IMR-90 (cell line): ENCODE measurements around the gene GMPPA. TPM values are rescaled to one million over a fixed set of nuclear protein-coding genes. Genes with fewer than 3 reads are reported as not detected.
A peak's percentile ranks its signal among the peaks of the same experiment; 100 is the strongest.

ENCODE experiments used
- ATAC-seq: fragments of 200-7000 bp; cut with Tn5 transposase; 2 replicates; pipeline ENCODE4 v1.9.1; 2020; ENCODE audit warnings: low read depth, mild to moderate bottlenecking, moderate library complexity
- BruUV-seq: library from RNA; stranded (reverse); fragments of 400-500 nt; replicated peaks from 2 replicates; lab custom pipeline; 2021; lab: Mats Ljungman, UMichigan
- CTCF ChIA-PET: fragments of 300-600 bp; formaldehyde crosslinking; extraction: SDS; loops from one replicate; lab custom pipeline; 2021; ENCODE audit warnings: antibody characterized with exemption; lab: Yijun Ruan, JAX
- POLR2A ChIA-PET: fragments of 300-600 bp; sonication (Branson Sonifier 250); formaldehyde crosslinking; loops from one replicate; lab custom pipeline; 2022; ENCODE audit warnings: antibody characterized with exemption; ENCODE audit not compliant: unreplicated experiment; lab: Charles Lee
- DNase-seq: peaks from one replicate; pipeline ENCODE4 v3.0.0; 2013
- H2AFZ ChIP-seq: replicated peaks from 2 replicates; pipeline ENCODE3; 2013; ENCODE audit warnings: low read length, mild to moderate bottlenecking; ENCODE audit not compliant: poor library complexity
- H2AK5ac ChIP-seq: 2 replicates; pipeline ENCODE4 v1.6.1; 2013; ENCODE audit warnings: low read depth, low read length, inconsistent platforms
- H2AK9ac ChIP-seq: replicated peaks from 2 replicates; pipeline ENCODE3; 2013; ENCODE audit warnings: mild to moderate bottlenecking, low read depth, low read length, moderate library complexity; ENCODE audit not compliant: poor library complexity
- H2BK120ac ChIP-seq: 2 replicates; pipeline ENCODE4 v1.6.1; 2013; ENCODE audit warnings: low read depth, low read length, inconsistent platforms
- H2BK15ac ChIP-seq: 3 replicates; pipeline ENCODE4 v1.6.1; 2013; ENCODE audit warnings: low read depth, low read length, inconsistent platforms
- H2BK20ac ChIP-seq: 2 replicates; pipeline ENCODE4 v1.6.1; 2013; ENCODE audit warnings: low read depth, mild to moderate bottlenecking, inconsistent platforms, low read length, moderate library complexity
- H2BK5ac ChIP-seq: 2 replicates; pipeline ENCODE4 v1.6.1; 2013; ENCODE audit warnings: mild to moderate bottlenecking, low read depth, low read length, inconsistent platforms; ENCODE audit not compliant: poor library complexity, severe bottlenecking
- H3K14ac ChIP-seq: replicated peaks from 2 replicates; pipeline ENCODE4 v1.6.1; 2013; ENCODE audit warnings: low read depth, low read length, inconsistent platforms
- H3K18ac ChIP-seq: 2 replicates; pipeline ENCODE4 v1.6.1; 2013; ENCODE audit warnings: low read depth, low read length, control low read depth
- H3K23ac ChIP-seq: 2 replicates; pipeline ENCODE4 v1.6.1; 2013; ENCODE audit warnings: low read depth, low read length, inconsistent platforms
- H3K27ac ChIP-seq: 2 replicates; pipeline ENCODE4 v1.5.1; 2013; ENCODE audit warnings: mild to moderate bottlenecking, control low read depth, low read length; ENCODE audit not compliant: insufficient read depth
- H3K27me3 ChIP-seq: 2 replicates; pipeline ENCODE4 v1.6.1; 2013; ENCODE audit warnings: low read length; ENCODE audit not compliant: control insufficient read depth, insufficient read depth
- H3K36me3 ChIP-seq: 2 replicates; pipeline ENCODE4 v1.6.1; 2013; ENCODE audit warnings: low read length, mixed read lengths; ENCODE audit not compliant: control insufficient read depth, insufficient read depth
- H3K4ac ChIP-seq: 2 replicates; pipeline ENCODE4 v1.6.1; 2013; ENCODE audit warnings: low read depth, low read length, inconsistent platforms
- H3K4me1 ChIP-seq: 2 replicates; pipeline ENCODE4 v1.6.1; 2013; ENCODE audit warnings: low read length, mixed read lengths; ENCODE audit not compliant: control insufficient read depth, insufficient read depth
- H3K4me2 ChIP-seq: 2 replicates; pipeline ENCODE4 v1.6.1; 2013; ENCODE audit warnings: low read depth, mild to moderate bottlenecking, control low read depth, low read length, moderate library complexity
- H3K4me3 ChIP-seq: 2 replicates; pipeline ENCODE4 v1.5.1; 2013; ENCODE audit warnings: low read depth, mild to moderate bottlenecking, control low read depth, low read length, moderate library complexity; ENCODE audit not compliant: insufficient read depth
- H3K56ac ChIP-seq: 2 replicates; pipeline ENCODE4 v1.6.1; 2013; ENCODE audit warnings: low read length, inconsistent platforms; ENCODE audit not compliant: insufficient read depth; ENCODE audit errors: extremely low read depth
- H3K79me1 ChIP-seq, 2 experiments: 2 replicates each; pipeline ENCODE4 v1.6.1; 2013; ENCODE audit warnings: low read length in 2 of 2, inconsistent platforms in 1 of 2, low read depth in 1 of 2
- H3K9ac ChIP-seq: 2 replicates; pipeline ENCODE4 v1.6.1; 2013; ENCODE audit warnings: low read depth, low read length, control low read depth
- H3K9me1 ChIP-seq: 2 replicates; pipeline ENCODE4 v1.6.1; 2013; ENCODE audit warnings: low read length, inconsistent platforms; ENCODE audit not compliant: insufficient read depth
- H3K9me3 ChIP-seq: 2 replicates; pipeline ENCODE4 v1.6.1; 2013; ENCODE audit warnings: low read length; ENCODE audit not compliant: control insufficient read depth, insufficient read depth
- H4K20me1 ChIP-seq: 2 replicates; pipeline ENCODE4 v1.6.1; 2013; ENCODE audit warnings: low read length, inconsistent platforms; ENCODE audit not compliant: insufficient read depth
- H4K5ac ChIP-seq: 2 replicates; pipeline ENCODE4 v1.6.1; 2013; ENCODE audit warnings: mild to moderate bottlenecking, low read depth, low read length, control low read depth
- H4K8ac ChIP-seq, 2 experiments: 2 replicates each; pipeline ENCODE4 v1.6.1; 2013; ENCODE audit warnings: low read depth in 2 of 2, low read length in 2 of 2, control low read depth in 1 of 2, inconsistent platforms in 1 of 2
- H4K91ac ChIP-seq: 2 replicates; pipeline ENCODE4 v1.6.1; 2013; ENCODE audit warnings: low read depth, low read length, inconsistent platforms; ENCODE audit not compliant: insufficient read depth
- CHD1 ChIP-seq: IDR thresholded peaks from 2 replicates; pipeline ENCODE4 v1.6.1; 2012; ENCODE audit warnings: low read depth, low read length, improper control_type of control experiment
- MAZ ChIP-seq: IDR thresholded peaks from 2 replicates; pipeline ENCODE4 v1.6.1; 2012; ENCODE audit warnings: low read depth, mild to moderate bottlenecking, low read length, improper control_type of control experiment, moderate library complexity, borderline replicate concordance
- MXI1 ChIP-seq: IDR thresholded peaks from 2 replicates; pipeline ENCODE4 v1.6.1; 2012; ENCODE audit warnings: low read depth, mild to moderate bottlenecking, low read length, moderate library complexity, borderline replicate concordance
- POLR2A ChIP-seq: IDR thresholded peaks from 2 replicates; pipeline ENCODE4 v1.6.1; 2012; ENCODE audit warnings: mild to moderate bottlenecking, low read depth, low read length
- RAD21 ChIP-seq: IDR thresholded peaks from 2 replicates; pipeline ENCODE4 v1.6.1; 2012; ENCODE audit warnings: low read length, improper control_type of control experiment
- RCOR1 ChIP-seq: IDR thresholded peaks from 2 replicates; pipeline ENCODE4 v1.6.1; 2012; ENCODE audit warnings: mild to moderate bottlenecking, low read length, improper control_type of control experiment; ENCODE audit not compliant: insufficient replicate concordance
- RFX5 ChIP-seq: IDR thresholded peaks from 2 replicates; pipeline ENCODE4 v1.8.0; 2012; ENCODE audit warnings: low read depth, mild to moderate bottlenecking, low read length, moderate library complexity
- SMC3 ChIP-seq: fragments of 150-350 bp; IDR thresholded peaks from 2 replicates; pipeline ENCODE4 v1.6.1; 2016; ENCODE audit warnings: low read depth, mild to moderate bottlenecking, antibody characterized with exemption, low read length, moderate library complexity
- WGBS, 2 experiments: methylation state at CpG; one replicate each; pipeline versions ENCODE4 v1.1.5 to v1.1.7; 2013; ENCODE audit warnings: missing lambda C conversion rate in 2 of 2; ENCODE audit not compliant: insufficient read length in 1 of 2; ENCODE audit errors: extremely low coverage in 2 of 2; 5-methylcytosine and 5-hydroxymethylcytosine counted together
- dilution Hi-C: fragments of 300-500 bp; cut with HindIII; formaldehyde crosslinking; loops from one replicate; pipeline ENCODE4 v1.14.3; 2018; ENCODE audit warnings: low sequenced_read_pairs; ENCODE audit not compliant: unreplicated experiment
- in situ Hi-C: fragments of 300-500 bp; cut with MboI; formaldehyde crosslinking; loops from 3 replicates; pipeline ENCODE4 v1.14.3; 2019; ENCODE audit warnings: low sequenced_read_pairs, inconsistent platforms, mixed read lengths
- intact Hi-C: fragments of 100-400 bp; cut with micrococcal nuclease; formaldehyde crosslinking; loops from 2 replicates; pipeline ENCODE4 v1.10.0; 2022
- polyA plus RNA-seq, 3 experiments: library from polyadenylated mRNA; depleted of rRNA; stranded (reverse); fragments of >200 nt; gene quantifications; 2 replicates each; pipeline ENCODE4 v1.2.3, GENCODE V29; 2012; ENCODE audit warnings: low replicate concordance in 1 of 3
- total RNA-seq: library from RNA; depleted of rRNA; stranded (reverse); fragments of >200 nt; gene quantifications from 2 replicates; pipeline ENCODE4 v1.2.3, GENCODE V29; 2012
- TF ChIP-seq, protein P1 (sequence below): fragments of 150-350 bp; IDR thresholded peaks from 2 replicates; pipeline ENCODE4 v1.6.1; 2016; ENCODE audit warnings: low read depth, mild to moderate bottlenecking, low read length, moderate library complexity, borderline replicate concordance
- TF ChIP-seq, protein P2 (sequence below): conservative IDR thresholded peaks from 2 replicates; pipeline ENCODE4 v1.5.1; 2012; ENCODE audit warnings: mild to moderate bottlenecking, low read depth, low read length, improper control_type of control experiment

GMPPA gene
- total and polyA plus RNA-seq, 2 of the 4 experiments (the other 2 are of a cell fraction): 103 to 134 TPM

DNA sequence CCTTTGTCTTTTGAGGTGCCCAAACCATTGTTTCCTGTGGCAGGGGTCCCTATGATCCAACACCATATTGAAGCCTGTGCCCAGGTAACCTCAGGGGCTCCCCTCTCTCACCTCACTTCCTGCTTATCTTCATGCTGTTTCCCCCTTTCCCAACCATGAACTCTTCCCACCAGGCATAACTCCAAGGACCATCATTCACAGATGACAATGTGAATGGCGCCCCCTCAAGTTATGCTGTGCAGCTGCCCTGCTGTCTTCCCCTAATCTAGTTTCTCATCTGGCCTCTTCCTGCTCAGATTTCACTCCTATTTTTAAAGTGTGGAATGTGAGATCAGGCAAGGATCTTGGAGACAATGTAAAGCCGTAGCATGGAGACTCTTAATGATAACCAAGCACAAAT is 1.4 kb downstream of the GMPPA start:
- Histone ChIP-seq H3K56ac (no peak overlapping the region), H2AK9ac (no peak overlapping the region), H3K27ac (no peak overlapping the region), H3K9me3 (no peaks in the 10 kb centered on the region), H2BK15ac (no peak overlapping the region), H2AK5ac (peak overlapping the region; percentile 40; the same call in 1 of the 2 replicates), H3K9me1 (peaks cover 12% of the 10 kb centered on the region), H4K20me1 (no peaks in the 10 kb centered on the region), H3K9ac (no peak overlapping the region), H3K4me1 (peaks cover 15% of the 10 kb centered on the region), H3K23ac (0 out of 2 replicates have a peak overlapping the region, but pooled peaks have one; percentile 13), H2BK5ac (peak overlapping the region; percentile 89), H4K8ac (peak overlapping the region in 1 of 2 experiments; percentile 75; a peak in 1 of 4 replicates), H3K4me2 (peak overlapping the region; percentile 75), H2AFZ (no peak overlapping the region), H3K79me1 (peaks cover 18 to 32% of the 10 kb centered on the region in 2 experiments), H3K36me3 (peaks cover 25% of the 10 kb centered on the region), H3K4me3 (no peak overlapping the region), H2BK120ac (no peak overlapping the region), H4K91ac (no peak overlapping the region), H4K5ac (no peak overlapping the region), H3K4ac (no peak overlapping the region), H3K14ac (no peak overlapping the region; the same call in 1 of the 2 replicates), H3K27me3 (no peaks in the 10 kb centered on the region; the same call in 1 of the 2 replicates), H2BK20ac (no peak overlapping the region), H3K18ac (no peak overlapping the region)
- BruUV-seq: no TSS peak
- no CpG with 5 or more reads among the region's 2 CpGs for WGBS, 2 experiments
- peak; percentile 50 for DNase-seq
- POLR2A ChIA-PET: no interaction called here
- TF ChIP-seq SMC3: no peak
- TF ChIP-seq RCOR1: no peak
- no peak for TF ChIP-seq MAZ
- TF ChIP-seq, protein P1, sequence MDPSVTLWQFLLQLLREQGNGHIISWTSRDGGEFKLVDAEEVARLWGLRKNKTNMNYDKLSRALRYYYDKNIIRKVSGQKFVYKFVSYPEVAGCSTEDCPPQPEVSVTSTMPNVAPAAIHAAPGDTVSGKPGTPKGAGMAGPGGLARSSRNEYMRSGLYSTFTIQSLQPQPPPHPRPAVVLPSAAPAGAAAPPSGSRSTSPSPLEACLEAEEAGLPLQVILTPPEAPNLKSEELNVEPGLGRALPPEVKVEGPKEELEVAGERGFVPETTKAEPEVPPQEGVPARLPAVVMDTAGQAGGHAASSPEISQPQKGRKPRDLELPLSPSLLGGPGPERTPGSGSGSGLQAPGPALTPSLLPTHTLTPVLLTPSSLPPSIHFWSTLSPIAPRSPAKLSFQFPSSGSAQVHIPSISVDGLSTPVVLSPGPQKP: no peak
- TF ChIP-seq, protein P2, sequence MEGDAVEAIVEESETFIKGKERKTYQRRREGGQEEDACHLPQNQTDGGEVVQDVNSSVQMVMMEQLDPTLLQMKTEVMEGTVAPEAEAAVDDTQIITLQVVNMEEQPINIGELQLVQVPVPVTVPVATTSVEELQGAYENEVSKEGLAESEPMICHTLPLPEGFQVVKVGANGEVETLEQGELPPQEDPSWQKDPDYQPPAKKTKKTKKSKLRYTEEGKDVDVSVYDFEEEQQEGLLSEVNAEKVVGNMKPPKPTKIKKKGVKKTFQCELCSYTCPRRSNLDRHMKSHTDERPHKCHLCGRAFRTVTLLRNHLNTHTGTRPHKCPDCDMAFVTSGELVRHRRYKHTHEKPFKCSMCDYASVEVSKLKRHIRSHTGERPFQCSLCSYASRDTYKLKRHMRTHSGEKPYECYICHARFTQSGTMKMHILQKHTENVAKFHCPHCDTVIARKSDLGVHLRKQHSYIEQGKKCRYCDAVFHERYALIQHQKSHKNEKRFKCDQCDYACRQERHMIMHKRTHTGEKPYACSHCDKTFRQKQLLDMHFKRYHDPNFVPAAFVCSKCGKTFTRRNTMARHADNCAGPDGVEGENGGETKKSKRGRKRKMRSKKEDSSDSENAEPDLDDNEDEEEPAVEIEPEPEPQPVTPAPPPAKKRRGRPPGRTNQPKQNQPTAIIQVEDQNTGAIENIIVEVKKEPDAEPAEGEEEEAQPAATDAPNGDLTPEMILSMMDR: peak; percentile 44
- peak; percentile 28; the same call in 1 of the 2 replicates for TF ChIP-seq RAD21
- no peak for TF ChIP-seq MXI1
- TF ChIP-seq POLR2A: no peak
- TF ChIP-seq RFX5: no peak
- no peak for TF ChIP-seq CHD1
- CTCF ChIA-PET: interaction anchor here (4.1 kb wide), 1 partner anchor 9 kb away, joined by 28 read pairs; no protein-coding TSS in a partner anchor
- no peak for ATAC-seq
- in situ Hi-C loops: no loop called here
- intact Hi-C loops: no loop called here
- dilution Hi-C loops: no loop called here
